CD8-positive, alpha-beta memory T cell (primary cell): ENCODE results near the gene GGA3. TPM values are rescaled to one million over a fixed set of nuclear protein-coding genes. Genes with fewer than 3 reads are reported as not detected.

Source experiments
- CTCF ChIA-PET: fragments of 350-600 bp; sonication (Branson Sonifier 250); formaldehyde crosslinking; loops from one replicate; lab custom pipeline; 2021; ENCODE audit warnings: antibody characterized with exemption; lab: Charles Lee
- POLR2A ChIA-PET: fragments of 350-600 bp; sonication (Branson Sonifier 250); formaldehyde crosslinking; loops from one replicate; lab custom pipeline; 2021; ENCODE audit warnings: antibody characterized with exemption; lab: Charles Lee
- DNase-seq, 5 donors: peaks; one replicate each; pipeline versions ENCODE4 v3.0.0 to v3.0.0-alpha.2; 2020 to 2022; ENCODE audit warnings: mixed read lengths in 1 of 5
- H3K27ac ChIP-seq: one replicate; pipeline ENCODE4 v1.7.0; 2013; ENCODE audit warnings: low read depth, mild to moderate bottlenecking, low read length, moderate library complexity
- H3K27me3 ChIP-seq: 2 replicates; pipeline ENCODE4 v1.7.0; 2013; ENCODE audit warnings: low read length, mild to moderate bottlenecking; ENCODE audit not compliant: insufficient read depth, poor library complexity, severe bottlenecking
- H3K36me3 ChIP-seq: 2 replicates; pipeline ENCODE4 v1.7.0; 2013; ENCODE audit warnings: mild to moderate bottlenecking, low read length, moderate library complexity; ENCODE audit not compliant: insufficient read depth
- H3K4me1 ChIP-seq: 2 replicates; pipeline ENCODE4 v1.7.0; 2013; ENCODE audit warnings: mild to moderate bottlenecking, low read length, moderate library complexity; ENCODE audit not compliant: insufficient read depth
- H3K4me3 ChIP-seq: 2 replicates; pipeline ENCODE4 v1.7.0; 2013; ENCODE audit warnings: mild to moderate bottlenecking, low read length
- H3K9me3 ChIP-seq: 2 replicates; pipeline ENCODE4 v1.7.0; 2013; ENCODE audit warnings: mild to moderate bottlenecking, low read length
- H3K27ac Mint-ChIP-seq, 8 donors: one replicate each; pipeline ENCODE4 v1.8.0; 2020 to 2021; ENCODE audit warnings: mixed read lengths in 8 of 8, mild to moderate bottlenecking in 6 of 8, inconsistent platforms in 3 of 8, moderate library complexity in 3 of 8
- H3K27me3 Mint-ChIP-seq, 2 donors: one replicate each; pipeline ENCODE4 v1.8.0; 2020 to 2021; ENCODE audit warnings: mixed read lengths in 2 of 2, mild to moderate bottlenecking in 1 of 2, moderate library complexity in 1 of 2
- H3K36me3 Mint-ChIP-seq, 3 donors: one replicate each; pipeline ENCODE4 v1.8.0; 2020 to 2021; ENCODE audit warnings: mixed read lengths in 3 of 3, inconsistent platforms in 1 of 3, mild to moderate bottlenecking in 1 of 3
- H3K4me1 Mint-ChIP-seq, 3 donors: one replicate each; pipeline ENCODE4 v1.8.0; 2020 to 2021; ENCODE audit warnings: mixed read lengths in 3 of 3, inconsistent platforms in 1 of 3, mild to moderate bottlenecking in 1 of 3
- H3K4me3 Mint-ChIP-seq, 7 donors: one replicate each; pipeline ENCODE4 v1.8.0; 2020 to 2021; ENCODE audit warnings: mixed read lengths in 7 of 7, mild to moderate bottlenecking in 6 of 7, moderate library complexity in 4 of 7, inconsistent platforms in 2 of 7
- H3K9me3 Mint-ChIP-seq, 5 donors: one replicate each; pipeline ENCODE4 v1.8.0; 2020 to 2022; ENCODE audit warnings: mixed read lengths in 5 of 5, mild to moderate bottlenecking in 3 of 5, moderate library complexity in 2 of 5, inconsistent platforms in 1 of 5
- polyA plus RNA-seq: library from polyadenylated mRNA; unstranded; fragments of 300-500 nt; fragmentation: Illumina TruSeq; gene quantifications from one replicate; pipeline ENCODE4 v1.2.3, GENCODE V29; 2021
- total RNA-seq, 2 experiments: library from RNA; stranded (reverse); gene quantifications; one replicate each; pipeline ENCODE4 v1.2.3, GENCODE V29; 2021

The GGA3 gene
- total and polyA plus RNA-seq, 3 experiments from 2014 or later = 17.6 to 75.1 (median 73.2) TPM

GRCh38 chr17:75194879-75195278, 66.5 kb downstream of the GGA3 start:
- CTCF ChIA-PET = no interaction called here

GRCh38 chr17:75191584-75191983, 69.8 kb downstream of the GGA3 start:
- Mint-ChIP-seq H3K36me3 (no peaks in the 10 kb centered on the region), H3K4me3 (no peak overlapping the region), H3K27ac (no peak overlapping the region), H3K4me1 (peaks cover 0 to 6% (median 5%) of the 10 kb centered on the region in 3 donors), H3K27me3 (no peaks in the 10 kb centered on the region), H3K9me3 (no peaks in the 10 kb centered on the region)
- no peak for DNase-seq
- Histone ChIP-seq H3K4me1 (no peaks in the 10 kb centered on the region), H3K4me3 (no peak overlapping the region), H3K36me3 (no peaks in the 10 kb centered on the region), H3K27ac (no peak overlapping the region), H3K9me3 (no peaks in the 10 kb centered on the region), H3K27me3 (no peaks in the 10 kb centered on the region)
- ChIA-PET POLR2A (interaction anchor here (1.1 kb wide), 1 partner anchor 103 kb away, joined by 3 read pairs; no protein-coding TSS in a partner anchor), CTCF (interaction anchor here (0.7 to 4.7 kb wide), 5 partner anchors 10 to 79 kb away, joined by 3 to 35 read pairs (median 7); partner anchors contain the start of gene MIF4GD)

More at GRCh38 chr17:75194879-75195278, 66.5 kb downstream of the GGA3 start:
- DNase-seq = no peak
- Mint-ChIP-seq H3K27me3 (no peaks in the 10 kb centered on the region), H3K36me3 (no peaks in the 10 kb centered on the region), H3K27ac (no peak overlapping the region), H3K4me1 (no peaks in the 10 kb centered on the region), H3K4me3 (no peak overlapping the region), H3K9me3 (no peaks in the 10 kb centered on the region)
- Histone ChIP-seq H3K9me3 (no peaks in the 10 kb centered on the region), H3K36me3 (no peaks in the 10 kb centered on the region), H3K4me1 (no peaks in the 10 kb centered on the region), H3K27me3 (no peaks in the 10 kb centered on the region), H3K27ac (no peak overlapping the region), H3K4me3 (no peak overlapping the region)
- POLR2A ChIA-PET = no interaction called here

GRCh38 chr17:75188614-75189013, 72.8 kb downstream of the GGA3 start:
- Mint-ChIP-seq H3K27ac (no peak overlapping the region), H3K27me3 (peaks cover 0 to 2% of the 10 kb centered on the region in 2 donors), H3K4me1 (peaks cover 10 to 18% (median 17%) of the 10 kb centered on the region in 3 donors), H3K9me3 (peaks cover 0 to 2% (median 0%) of the 10 kb centered on the region in 5 donors), H3K36me3 (no peaks in the 10 kb centered on the region), H3K4me3 (no peak overlapping the region)
- H3K4me3 ChIP-seq = no peak overlapping the region
- no peaks in the 10 kb centered on the region for H3K9me3 ChIP-seq
- peaks cover 12% of the 10 kb centered on the region for H3K4me1 ChIP-seq
- no peak for DNase-seq
- ChIA-PET CTCF (interaction anchor here (1.0 to 4.7 kb wide), 4 partner anchors 13 to 75 kb away, joined by 3 to 35 read pairs (median 11); no protein-coding TSS in a partner anchor), POLR2A (interaction anchor here (0.7 kb wide), 1 partner anchor 8 kb away, joined by 3 read pairs; no protein-coding TSS in a partner anchor)
- no peak overlapping the region for H3K27ac ChIP-seq
- no peaks in the 10 kb centered on the region for H3K36me3 ChIP-seq
- H3K27me3 ChIP-seq = no peaks in the 10 kb centered on the region

Other genes starting within 250 kb of the GGA3 start
- gene MRPL58, start 248.9 kb downstream of the GGA3 start, total RNA-seq = 10 to 100 TPM; 65.5 to 68.8 TPM
- 48.0 TPM for gene MRPL58, start 248.9 kb downstream of the GGA3 start, polyA plus RNA-seq
- gene ATP5PD, start 214.6 kb downstream of the GGA3 start, total RNA-seq = 100 to 1,000 TPM; 179 to 198 TPM
- 345 TPM for gene ATP5PD, start 214.6 kb downstream of the GGA3 start, polyA plus RNA-seq
- gene KCTD2, start 214.4 kb downstream of the GGA3 start, total RNA-seq = 10 to 100 TPM; 22.2 to 23.8 TPM
- gene KCTD2, start 214.4 kb downstream of the GGA3 start, polyA plus RNA-seq = 8.0 TPM
- gene SLC16A5, start 173.7 kb downstream of the GGA3 start, total RNA-seq = 1 to 10 TPM; 1.3 to 1.9 TPM
- 0.82 TPM for gene SLC16A5, start 173.7 kb downstream of the GGA3 start, polyA plus RNA-seq
- 10 to 100 TPM; 15.2 to 15.9 TPM for gene ARMC7, start 151.6 kb downstream of the GGA3 start, total RNA-seq
- gene ARMC7, start 151.6 kb downstream of the GGA3 start, polyA plus RNA-seq = 4.0 TPM
- 10 to 100 TPM; 75.7 to 84.8 TPM for gene NT5C, start 129.9 kb downstream of the GGA3 start, total RNA-seq
- gene NT5C, start 129.9 kb downstream of the GGA3 start, polyA plus RNA-seq = 42.3 TPM
- 100 to 1,000 TPM; 189 to 200 TPM for gene JPT1, start 107.1 kb downstream of the GGA3 start, total RNA-seq
- 123 TPM for gene JPT1, start 107.1 kb downstream of the GGA3 start, polyA plus RNA-seq
- 100 to 1,000 TPM; 653 to 687 TPM for gene SUMO2, start 78.6 kb downstream of the GGA3 start, total RNA-seq
- 405 TPM for gene SUMO2, start 78.6 kb downstream of the GGA3 start, polyA plus RNA-seq
- gene NUP85, start 55.9 kb downstream of the GGA3 start, total RNA-seq = 100 to 1,000 TPM; 147 to 152 TPM
- 39.0 TPM for gene NUP85, start 55.9 kb downstream of the GGA3 start, polyA plus RNA-seq
- gene MRPS7, start 273 bp upstream of the GGA3 start, total RNA-seq = 100 to 1,000 TPM; 101 to 102 TPM
- gene MRPS7, start 273 bp upstream of the GGA3 start, polyA plus RNA-seq = 123 TPM
- gene MIF4GD, start 9.6 kb upstream of the GGA3 start, total RNA-seq = 10 to 100 TPM; 38.5 to 40.4 TPM
- 108 TPM for gene MIF4GD, start 9.6 kb upstream of the GGA3 start, polyA plus RNA-seq
- 100 to 1,000 TPM; 119 to 126 TPM for gene SLC25A19, start 27.8 kb upstream of the GGA3 start, total RNA-seq
- 15.5 TPM for gene SLC25A19, start 27.8 kb upstream of the GGA3 start, polyA plus RNA-seq
- gene GRB2, start 144.1 kb upstream of the GGA3 start, total RNA-seq = 100 to 1,000 TPM; 180 to 189 TPM
- 158 TPM for gene GRB2, start 144.1 kb upstream of the GGA3 start, polyA plus RNA-seq
- 10 to 100 TPM; 63.3 to 66.0 TPM for gene TMEM94, start 195.0 kb upstream of the GGA3 start, total RNA-seq
- 18.8 TPM for gene TMEM94, start 195.0 kb upstream of the GGA3 start, polyA plus RNA-seq